Loucy (cell line): ENCODE measurements around the gene AGBL1.

Experiments
- CTCF ChIP-seq: fragments of 200-600 bp; sonication (generic); conservative IDR thresholded peaks from 2 replicates; pipeline ENCODE4 v1.5.1; 2014; ENCODE audit warnings: mild to moderate bottlenecking, antibody characterized with exemption, low read length
- EZH2phosphoT487 ChIP-seq: fragments of 200-600 bp; IDR thresholded peaks from 2 replicates; pipeline ENCODE4 v1.6.1; 2018; ENCODE audit warnings: antibody characterized with exemption, mild to moderate bottlenecking, moderate library complexity, borderline replicate concordance

DNA sequence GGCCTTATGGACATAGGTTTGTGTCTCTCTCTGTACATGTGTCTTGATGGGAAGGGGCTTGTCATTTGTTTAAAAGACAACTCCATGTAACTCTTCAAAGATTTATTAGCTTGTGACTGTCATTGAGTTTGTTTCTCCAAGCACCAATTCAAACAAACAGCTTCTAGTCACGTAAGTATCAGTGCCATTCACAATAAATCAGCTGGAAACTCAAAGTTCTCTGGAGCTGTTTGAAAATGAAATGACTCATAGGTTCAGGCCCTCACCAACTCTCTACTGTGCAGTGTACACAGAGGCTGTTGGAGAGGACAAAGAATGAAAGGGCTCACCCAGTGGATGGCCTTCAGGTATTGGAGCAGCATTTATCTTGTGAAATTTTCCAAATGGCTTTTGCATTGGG is 476.3 kb downstream of the AGBL1 start:
- TF ChIP-seq CTCF, result no peak
- no peak for TF ChIP-seq EZH2phosphoT487
